ENCODE results near the gene CTNNA3.

Gene CTNNA3

DNA sequence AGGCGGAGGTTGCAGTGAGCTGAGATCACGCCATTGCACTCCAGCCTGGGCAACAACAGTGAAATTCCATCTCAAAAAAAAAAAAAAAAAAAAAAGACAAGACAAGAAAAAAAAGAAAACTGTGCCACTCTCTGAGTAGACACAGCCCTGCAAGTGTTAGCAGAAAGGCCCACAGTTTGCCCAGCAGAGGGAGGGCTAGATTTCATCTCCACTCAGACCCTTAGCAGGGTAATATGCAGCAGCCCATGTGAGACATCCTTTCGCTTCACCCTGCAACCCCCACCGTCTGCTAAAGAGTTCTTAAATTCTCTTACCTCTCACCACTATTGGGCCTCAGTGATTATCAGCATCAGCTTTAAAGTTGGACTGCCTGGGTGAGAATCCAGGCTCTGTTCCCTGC is 38.2 kb downstream of the CTNNA3 start:
- H3K4me1 ChIP-seq = no peaks in the 10 kb centered on the region
- H3K27me3 ChIP-seq = no peaks in the 10 kb centered on the region
- TF ChIP-seq CTCF (IDR thresholded peaks at IDR 0.05; ENCODE audit: low read depth, low read length) = 0 out of 2 replicates have a peak, but pooled peaks have one; percentile 6
- H3K36me3 ChIP-seq = no peaks in the 10 kb centered on the region
- no peak overlapping the region for H3K4me3 ChIP-seq (ENCODE audit: low read depth, low read length)
- DNase-seq = no peak
- no peaks in the 10 kb centered on the region for H3K9me3 ChIP-seq

DNA sequence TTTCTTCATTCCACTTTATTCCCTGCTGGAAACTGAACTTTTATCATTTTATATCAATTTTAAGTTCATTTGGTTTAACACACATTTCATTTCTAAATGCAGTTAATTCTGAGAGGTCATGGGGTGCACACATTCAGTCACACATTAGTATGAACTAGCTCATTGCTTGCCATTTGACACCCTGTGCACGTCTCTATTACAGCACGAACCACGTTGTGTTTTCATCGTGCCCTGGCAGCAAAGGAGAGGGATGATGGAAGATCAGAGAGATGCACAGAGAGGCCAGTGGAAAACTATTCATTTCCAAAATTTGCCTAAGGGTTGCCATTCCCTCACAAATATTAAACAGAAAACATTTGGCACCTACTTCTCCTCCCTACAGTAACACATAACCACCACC is 45.4 kb downstream of the CTNNA3 start:
- H3K36me3 ChIP-seq = no peaks in the 10 kb centered on the region
- H3K27me3 ChIP-seq = no peaks in the 10 kb centered on the region
- H3K9me3 ChIP-seq = no peaks in the 10 kb centered on the region
- no peak for TF ChIP-seq CTCF (IDR thresholded peaks at IDR 0.05; ENCODE audit: low read depth, low read length)
- no peak for DNase-seq
- H3K4me1 ChIP-seq = no peaks in the 10 kb centered on the region
- H3K4me3 ChIP-seq (ENCODE audit: low read depth, low read length) = no peak overlapping the region

GRCh38 chr10:67648613-67649229 is 47.3 kb downstream of the CTNNA3 start:
- Histone ChIP-seq H3K9me3 (no peaks in the 10 kb centered on the region), H3K4me3 (ENCODE audit: low read depth, low read length) (no peak overlapping the region), H3K4me1 (no peaks in the 10 kb centered on the region), H3K27me3 (no peaks in the 10 kb centered on the region), H3K36me3 (no peaks in the 10 kb centered on the region)
- no peak for DNase-seq
- no peak for TF ChIP-seq CTCF (IDR thresholded peaks at IDR 0.05; ENCODE audit: low read depth, low read length)

DNA sequence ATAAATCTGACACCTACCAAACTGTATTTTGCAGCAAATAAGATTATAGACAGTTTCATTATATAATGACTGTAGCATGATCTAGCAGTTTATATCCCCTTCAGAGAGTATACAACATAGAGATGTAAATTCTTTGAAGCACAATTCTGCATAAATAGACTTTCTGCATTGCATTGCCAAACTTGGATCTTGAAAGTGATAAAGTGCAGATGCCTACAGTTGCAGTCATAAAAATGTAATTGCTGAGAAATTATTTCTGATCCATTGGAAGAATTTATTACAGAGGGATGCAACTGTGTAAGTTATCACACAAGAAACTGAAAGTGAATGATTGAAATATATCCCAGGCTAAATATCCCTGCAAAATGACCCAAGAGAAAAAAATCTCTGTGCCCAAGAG is 65.1 kb downstream of the CTNNA3 start:
- DNase-seq = no peak
- H3K27me3 ChIP-seq = no peaks in the 10 kb centered on the region
- H3K4me1 ChIP-seq = no peaks in the 10 kb centered on the region
- no peak for TF ChIP-seq CTCF (IDR thresholded peaks at IDR 0.05; ENCODE audit: low read depth, low read length)
- no peaks in the 10 kb centered on the region for H3K36me3 ChIP-seq
- H3K4me3 ChIP-seq (ENCODE audit: low read depth, low read length) = no peak overlapping the region
- no peaks in the 10 kb centered on the region for H3K9me3 ChIP-seq

- no peak overlapping the region for H3K4me3 ChIP-seq (ENCODE audit: low read depth, low read length)
- no peaks in the 10 kb centered on the region for H3K4me1 ChIP-seq
- no peak for TF ChIP-seq CTCF (IDR thresholded peaks at IDR 0.05; ENCODE audit: low read depth, low read length)
- no peaks in the 10 kb centered on the region for H3K9me3 ChIP-seq
- no peaks in the 10 kb centered on the region for H3K27me3 ChIP-seq
- no peak for DNase-seq
- no peaks in the 10 kb centered on the region for H3K36me3 ChIP-seq
Measured at GRCh38 chr10:67629461-67629971, 66.5 kb downstream of the CTNNA3 start.

DNA sequence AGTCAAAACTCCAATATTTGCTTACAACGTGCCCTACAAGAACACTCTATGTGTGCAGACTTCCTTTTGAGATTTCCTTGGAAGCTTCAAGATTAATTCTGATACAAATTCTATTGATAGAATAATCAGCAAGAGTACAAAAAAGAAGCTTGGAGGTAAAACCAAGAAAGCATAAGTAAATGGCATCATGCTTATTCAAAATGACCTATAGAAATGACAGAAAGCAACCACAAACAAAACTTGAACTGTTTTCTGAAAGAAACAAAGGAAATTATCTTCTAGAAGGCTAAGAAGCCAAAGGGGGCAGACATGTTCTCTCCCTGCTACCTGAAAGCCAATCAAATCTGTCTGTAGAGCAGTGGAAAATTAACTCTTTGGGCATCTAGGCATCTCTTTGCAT is 73.0 kb downstream of the CTNNA3 start:
- Histone ChIP-seq H3K4me1 (no peaks in the 10 kb centered on the region), H3K36me3 (no peaks in the 10 kb centered on the region), H3K27me3 (0 out of 2 replicates have a peak, but pooled peaks cover 3% of the 10 kb centered on the region), H3K4me3 (ENCODE audit: low read depth, low read length) (no peak overlapping the region), H3K9me3 (no peaks in the 10 kb centered on the region)
- no peak for TF ChIP-seq CTCF (IDR thresholded peaks at IDR 0.05; ENCODE audit: low read depth, low read length)
- DNase-seq = no peak

All from BE2C (cell line).